ENCODE data around the gene ZNF888. TPM values are rescaled to one million over a fixed set of nuclear protein-coding genes. Genes with fewer than 3 reads are reported as not detected.
"Not testable (repeated sequence)": the region's sequence is repeated elsewhere in the genome, so short reads cannot be mapped to it uniquely, and the experiment has no call there.

The ZNF888 gene
- total RNA-seq, 1 donor from 2014 or later = 12.2 TPM

DNA sequence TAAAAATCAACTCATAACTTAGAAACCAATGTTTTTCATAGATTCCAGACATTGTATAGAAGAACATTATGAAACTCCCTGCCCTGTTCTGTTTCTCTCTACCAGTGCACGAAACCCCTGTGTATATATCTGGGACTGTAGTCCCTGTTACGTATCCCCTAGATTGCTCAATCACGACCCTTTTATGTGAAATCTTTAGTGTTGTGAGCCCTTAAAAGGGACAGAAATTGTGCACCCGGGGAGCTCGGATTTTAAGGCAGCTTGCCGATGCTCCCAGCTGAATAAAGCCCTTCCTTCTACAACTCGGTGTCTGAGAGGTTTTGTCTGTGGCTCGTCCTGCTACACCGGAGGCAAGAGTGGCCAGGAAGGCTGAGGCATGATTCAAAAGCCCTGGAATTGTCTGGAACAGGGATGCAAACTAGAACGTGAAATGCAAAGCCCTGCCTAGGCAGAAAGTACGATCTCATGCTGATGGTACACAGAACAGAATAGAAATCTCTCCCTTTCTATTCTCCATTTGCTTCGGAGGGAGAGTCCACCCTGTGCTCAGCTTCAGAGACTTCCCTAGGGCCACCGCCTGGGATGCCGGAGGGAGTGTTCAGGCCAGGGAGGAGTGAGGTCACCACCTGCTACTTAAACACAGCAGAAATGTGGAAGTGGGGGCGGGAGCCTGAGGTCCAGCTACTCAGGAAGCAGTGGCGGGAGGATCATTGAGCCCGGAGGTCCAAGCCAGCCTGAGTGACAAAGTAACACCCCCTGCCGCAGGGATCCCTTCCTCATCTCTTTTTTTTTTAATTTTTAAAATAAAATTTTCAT lies 758 bp upstream of the ZNF888 start:
- Mint-ChIP-seq H3K9me3 (ENCODE audit: unreplicated experiment) (peaks cover 5% of the 10 kb centered on the region), H3K4me1 (ENCODE audit: unreplicated experiment) (peaks cover 21% of the 10 kb centered on the region), H3K27me3 (ENCODE audit: unreplicated experiment) (peaks cover 9% of the 10 kb centered on the region), H3K36me3 (ENCODE audit: low read depth, unreplicated experiment) (peaks cover 20% of the 10 kb centered on the region), H3K27ac (ENCODE audit: unreplicated experiment) (peak overlapping the region; percentile 87), H3K4me3 (ENCODE audit: unreplicated experiment) (peak overlapping the region; percentile 92)
- TF ChIP-seq, protein P1, sequence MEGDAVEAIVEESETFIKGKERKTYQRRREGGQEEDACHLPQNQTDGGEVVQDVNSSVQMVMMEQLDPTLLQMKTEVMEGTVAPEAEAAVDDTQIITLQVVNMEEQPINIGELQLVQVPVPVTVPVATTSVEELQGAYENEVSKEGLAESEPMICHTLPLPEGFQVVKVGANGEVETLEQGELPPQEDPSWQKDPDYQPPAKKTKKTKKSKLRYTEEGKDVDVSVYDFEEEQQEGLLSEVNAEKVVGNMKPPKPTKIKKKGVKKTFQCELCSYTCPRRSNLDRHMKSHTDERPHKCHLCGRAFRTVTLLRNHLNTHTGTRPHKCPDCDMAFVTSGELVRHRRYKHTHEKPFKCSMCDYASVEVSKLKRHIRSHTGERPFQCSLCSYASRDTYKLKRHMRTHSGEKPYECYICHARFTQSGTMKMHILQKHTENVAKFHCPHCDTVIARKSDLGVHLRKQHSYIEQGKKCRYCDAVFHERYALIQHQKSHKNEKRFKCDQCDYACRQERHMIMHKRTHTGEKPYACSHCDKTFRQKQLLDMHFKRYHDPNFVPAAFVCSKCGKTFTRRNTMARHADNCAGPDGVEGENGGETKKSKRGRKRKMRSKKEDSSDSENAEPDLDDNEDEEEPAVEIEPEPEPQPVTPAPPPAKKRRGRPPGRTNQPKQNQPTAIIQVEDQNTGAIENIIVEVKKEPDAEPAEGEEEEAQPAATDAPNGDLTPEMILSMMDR (IDR thresholded peaks at IDR 0.05; ENCODE audit: unreplicated experiment) = no peak
- peak; percentile 35 for DNase-seq (ENCODE audit: low spot score)

DNA sequence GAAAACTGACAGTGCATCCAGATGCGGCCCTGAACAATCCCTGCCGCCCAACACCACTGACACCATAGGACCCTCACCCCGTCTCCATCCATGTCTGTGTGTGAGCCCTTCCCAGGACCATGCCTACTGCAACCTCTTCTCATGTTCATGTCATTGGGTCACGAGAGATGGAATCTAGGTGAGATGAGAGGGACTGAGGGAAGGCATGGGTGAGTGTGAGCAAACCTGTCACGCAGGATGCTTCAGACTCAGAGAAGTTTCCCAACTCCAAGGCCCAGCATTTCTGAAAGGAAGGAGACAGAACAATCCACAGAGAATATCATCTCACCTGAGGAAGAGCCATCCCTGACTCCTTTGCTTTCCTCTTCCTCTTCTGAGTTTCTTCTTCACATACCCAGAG lies 5.7 kb downstream of the ZNF888 start:
- TF ChIP-seq, protein P1 (IDR thresholded peaks at IDR 0.05; ENCODE audit: unreplicated experiment) = no peak
- peaks cover 9% of the 10 kb centered on the region for H3K36me3 Mint-ChIP-seq (ENCODE audit: low read depth, unreplicated experiment)
- no peak overlapping the region for H3K4me3 Mint-ChIP-seq (ENCODE audit: unreplicated experiment)

DNA sequence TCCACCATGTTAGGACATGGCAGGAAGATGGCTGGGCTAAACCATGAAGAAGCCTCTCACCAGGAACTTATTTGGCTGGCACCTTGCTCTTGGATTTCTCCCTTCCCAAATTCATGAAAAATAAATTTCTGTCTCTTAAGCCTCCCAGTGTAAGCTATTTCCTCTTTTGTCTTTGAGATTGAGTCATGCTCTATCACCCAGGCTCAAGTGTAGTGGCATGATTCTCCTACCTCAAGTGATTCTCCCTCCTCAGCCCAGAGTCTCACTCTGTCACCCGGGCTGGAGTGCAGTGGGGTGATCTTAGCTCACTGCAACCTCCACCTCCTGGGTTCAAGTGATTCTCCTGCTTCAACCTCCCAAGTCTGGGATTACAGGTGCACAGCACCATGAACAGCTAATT lies 12.6 kb downstream of the ZNF888 start:
- no peak for DNase-seq (ENCODE audit: low spot score)
- Mint-ChIP-seq H3K4me1 (ENCODE audit: unreplicated experiment) (peaks cover 3% of the 10 kb centered on the region), H3K36me3 (ENCODE audit: low read depth, unreplicated experiment) (peaks cover 28% of the 10 kb centered on the region), H3K27ac (ENCODE audit: unreplicated experiment) (no peak overlapping the region), H3K27me3 (ENCODE audit: unreplicated experiment) (no peaks in the 10 kb centered on the region), H3K9me3 (ENCODE audit: unreplicated experiment) (no peaks in the 10 kb centered on the region), H3K4me3 (ENCODE audit: unreplicated experiment) (no peak overlapping the region)
- TF ChIP-seq, protein P1 (IDR thresholded peaks at IDR 0.05; ENCODE audit: unreplicated experiment) = no peak

More for the DNA sequence above, 5.7 kb downstream of the ZNF888 start:
- DNase-seq (ENCODE audit: low spot score) = no peak
- peaks cover 6% of the 10 kb centered on the region for H3K27me3 Mint-ChIP-seq (ENCODE audit: unreplicated experiment)
- H3K27ac Mint-ChIP-seq (ENCODE audit: unreplicated experiment) = no peak overlapping the region
- peaks cover 27% of the 10 kb centered on the region for H3K4me1 Mint-ChIP-seq (ENCODE audit: unreplicated experiment)
- H3K9me3 Mint-ChIP-seq (ENCODE audit: unreplicated experiment) = peaks cover 4% of the 10 kb centered on the region

DNA sequence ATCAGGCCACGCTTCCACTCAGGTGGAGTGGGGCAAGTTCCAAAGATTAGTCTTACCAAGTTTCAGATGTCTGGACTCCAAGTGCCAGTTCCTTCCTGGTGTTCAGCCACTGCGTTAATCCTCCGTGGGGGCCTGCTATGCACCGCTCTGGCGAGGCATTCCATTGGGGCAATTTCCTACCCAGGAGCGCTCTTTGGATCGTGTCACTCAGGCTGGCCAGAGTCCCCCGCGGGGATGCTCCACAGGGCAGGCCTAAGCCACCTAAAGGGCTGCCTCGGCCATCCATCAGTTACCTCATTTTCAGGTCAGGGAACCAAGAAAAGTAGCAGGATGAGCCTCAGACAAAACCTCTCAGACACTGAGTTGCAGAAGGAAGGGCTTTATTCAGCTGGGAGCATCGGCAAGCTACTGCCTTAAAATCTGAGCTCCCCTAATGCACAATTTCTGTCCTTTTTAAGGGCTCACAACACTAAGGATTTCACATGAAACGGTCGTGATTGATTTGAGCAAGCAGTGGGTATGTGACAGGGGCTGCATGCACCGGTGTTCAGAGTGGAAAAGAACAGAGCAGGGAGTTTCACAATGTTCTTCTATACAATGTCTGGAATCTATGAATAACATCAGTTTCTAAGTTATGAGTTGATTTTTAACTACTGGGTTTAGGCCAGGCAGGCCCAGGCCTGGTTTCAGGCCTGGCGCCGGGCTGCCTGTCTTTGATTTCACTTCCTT lies 19.0 kb downstream of the ZNF888 start:
- peaks cover 24% of the 10 kb centered on the region for H3K36me3 Mint-ChIP-seq (ENCODE audit: low read depth, unreplicated experiment)
- not testable (repeated sequence) for H3K4me1 Mint-ChIP-seq (ENCODE audit: unreplicated experiment); H3K9me3 Mint-ChIP-seq (ENCODE audit: unreplicated experiment); H3K27me3 Mint-ChIP-seq (ENCODE audit: unreplicated experiment); DNase-seq (ENCODE audit: low spot score); H3K27ac Mint-ChIP-seq (ENCODE audit: unreplicated experiment); H3K4me3 Mint-ChIP-seq (ENCODE audit: unreplicated experiment)

DNA sequence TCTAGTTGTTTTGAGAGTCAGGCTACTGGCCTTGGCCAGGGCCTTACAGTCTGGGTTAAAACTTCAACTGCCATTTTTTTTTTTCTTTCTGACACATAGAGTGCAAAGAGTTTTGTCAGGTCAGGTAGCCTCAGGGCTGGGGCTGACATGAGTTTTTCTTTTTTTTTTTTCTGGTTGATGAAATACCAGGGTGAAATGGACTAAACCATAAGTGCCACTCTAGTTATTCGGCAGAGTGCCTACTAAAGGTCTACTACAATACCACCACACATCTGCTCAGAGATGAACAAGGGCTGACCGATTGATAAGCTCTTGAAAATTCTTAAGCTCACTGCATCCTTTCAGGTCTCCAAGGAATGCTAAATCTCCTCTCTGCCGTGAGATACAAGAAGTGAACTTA lies 21.4 kb downstream of the ZNF888 start:
- Mint-ChIP-seq H3K27me3 (ENCODE audit: unreplicated experiment) (peaks cover 5% of the 10 kb centered on the region), H3K36me3 (ENCODE audit: low read depth, unreplicated experiment) (peaks cover 20% of the 10 kb centered on the region), H3K4me1 (ENCODE audit: unreplicated experiment) (peaks cover 9% of the 10 kb centered on the region), H3K9me3 (ENCODE audit: unreplicated experiment) (no peaks in the 10 kb centered on the region), H3K27ac (ENCODE audit: unreplicated experiment) (no peak overlapping the region), H3K4me3 (ENCODE audit: unreplicated experiment) (no peak overlapping the region)
- no peak for DNase-seq (ENCODE audit: low spot score)
- TF ChIP-seq, protein P1 (IDR thresholded peaks at IDR 0.05; ENCODE audit: unreplicated experiment) = no peak

DNA sequence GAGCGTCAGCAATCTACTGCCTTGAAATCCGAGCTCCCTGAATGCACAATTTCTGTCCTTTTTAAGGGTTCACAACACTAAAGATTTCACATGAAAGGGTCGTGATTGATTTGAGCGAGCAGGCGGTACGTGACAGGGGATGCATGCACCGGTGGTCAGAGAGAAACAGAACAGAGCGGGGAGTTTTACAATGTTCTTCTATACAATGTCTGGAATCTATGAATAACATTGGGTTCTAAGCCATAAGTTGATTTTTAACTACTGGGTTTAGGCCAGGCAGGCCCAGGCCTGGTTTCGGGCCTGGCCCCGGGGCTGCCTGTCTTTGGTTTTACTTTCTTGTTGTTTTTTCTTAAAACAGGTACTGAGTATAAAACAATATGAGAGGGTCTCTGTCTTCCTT lies 24.6 kb downstream of the ZNF888 start:
- H3K9me3 Mint-ChIP-seq (ENCODE audit: unreplicated experiment); H3K27me3 Mint-ChIP-seq (ENCODE audit: unreplicated experiment); DNase-seq (ENCODE audit: low spot score); H3K4me1 Mint-ChIP-seq (ENCODE audit: unreplicated experiment): not testable (repeated sequence)
- peaks cover 12% of the 10 kb centered on the region for H3K36me3 Mint-ChIP-seq (ENCODE audit: low read depth, unreplicated experiment)
- peak overlapping the region; percentile 91 for H3K27ac Mint-ChIP-seq (ENCODE audit: unreplicated experiment)
- peak overlapping the region; percentile 6 for H3K4me3 Mint-ChIP-seq (ENCODE audit: unreplicated experiment)
